K562 (cell line): Measurements from ENCODE around the gene ABCA13.

Experiments used
- EP300 ChIP-seq: IDR thresholded peaks from 2 replicates; pipeline ENCODE4 v1.6.1; 2012; ENCODE audit warnings: low read length, improper control_type of control experiment
- HNRNPK ChIP-seq: fragments of 200-400 bp; formaldehyde crosslinking; IDR thresholded peaks from one replicate; pipeline ENCODE4 v1.6.1; 2018; ENCODE audit warnings: mild to moderate bottlenecking, low read depth, low read length; ENCODE audit not compliant: poor library complexity, severe bottlenecking
- POLR2A ChIP-seq: fragments of 450-650 bp; conservative IDR thresholded peaks from 2 replicates; pipeline ENCODE4 v1.6.1; 2016
- POLR2AphosphoS5 ChIP-seq: IDR thresholded peaks from 2 replicates; pipeline ENCODE4 v1.6.1; 2011; ENCODE audit warnings: mild to moderate bottlenecking, low read depth, low read length, moderate library complexity; ENCODE audit not compliant: control insufficient read depth, insufficient read depth
- PURB ChIP-seq: sonication (generic); formaldehyde crosslinking; IDR thresholded peaks from 2 replicates; pipeline ENCODE4 v1.9.0; 2021; ENCODE audit warnings: low read depth, mild to moderate bottlenecking, missing genetic modification reagents
- SREBF1 ChIP-seq: fragments of 150-350 bp; IDR thresholded peaks from 2 replicates; pipeline ENCODE4 v1.6.1; 2014; ENCODE audit warnings: antibody characterized with exemption, low read depth, low read length, borderline replicate concordance
- ZNF274 ChIP-seq: IDR thresholded peaks from 2 replicates; pipeline ENCODE4 v1.6.1; 2011; ENCODE audit warnings: low read depth, mild to moderate bottlenecking, low read length, moderate library complexity, borderline replicate concordance
- TF ChIP-seq, protein P1 (sequence below), 3 experiments: IDR thresholded peaks in 2 of 3; conservative IDR thresholded peaks in 1 of 3; 2 replicates each; pipeline ENCODE4 v1.5.1; 2011 to 2012; ENCODE audit warnings: low read length in 3 of 3, mild to moderate bottlenecking in 3 of 3, control low read depth in 2 of 3, improper control_type of control experiment in 1 of 3, inconsistent platforms in 1 of 3, low read depth in 1 of 3, mixed read lengths in 1 of 3, moderate library complexity in 1 of 3; ENCODE audit not compliant: insufficient read depth in 2 of 3
- TF ChIP-seq, protein P2 (sequence below): sonication (generic); formaldehyde crosslinking; IDR thresholded peaks from 2 replicates; pipeline ENCODE4 v1.8.1; 2023; ENCODE audit warnings: missing genetic modification reagents, mild to moderate bottlenecking, borderline replicate concordance
- TF ChIP-seq, protein P3 (sequence below): fragments of 450-650 bp; IDR thresholded peaks from 2 replicates; pipeline ENCODE4 v1.6.1; 2018; ENCODE audit not compliant: partially characterized antibody
- TF ChIP-seq, protein P4 (sequence below): fragments of 450-650 bp; IDR thresholded peaks from 2 replicates; pipeline ENCODE4 v1.6.1; 2017; ENCODE audit warnings: antibody characterized with exemption

DNA sequence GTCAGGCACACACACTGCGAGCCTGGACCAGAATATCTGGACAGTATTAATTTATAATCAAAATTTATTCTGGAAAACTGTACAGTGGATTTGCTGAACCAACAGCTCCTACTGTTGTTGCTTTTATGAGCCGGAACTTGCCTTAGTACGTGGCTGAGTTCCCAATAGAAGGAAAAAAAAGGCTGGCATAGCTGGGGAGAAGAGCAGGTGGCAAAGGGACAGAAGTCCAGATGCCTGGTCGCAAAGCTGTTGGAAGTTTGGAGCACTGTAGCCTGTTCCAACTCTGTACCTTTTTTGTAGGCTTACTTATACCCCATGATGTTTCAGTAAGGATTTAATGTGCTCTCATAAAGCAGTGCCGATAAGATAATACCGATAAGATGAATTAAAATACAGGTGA is 333.8 kb downstream of the ABCA13 start:
- TF ChIP-seq, protein P1, sequence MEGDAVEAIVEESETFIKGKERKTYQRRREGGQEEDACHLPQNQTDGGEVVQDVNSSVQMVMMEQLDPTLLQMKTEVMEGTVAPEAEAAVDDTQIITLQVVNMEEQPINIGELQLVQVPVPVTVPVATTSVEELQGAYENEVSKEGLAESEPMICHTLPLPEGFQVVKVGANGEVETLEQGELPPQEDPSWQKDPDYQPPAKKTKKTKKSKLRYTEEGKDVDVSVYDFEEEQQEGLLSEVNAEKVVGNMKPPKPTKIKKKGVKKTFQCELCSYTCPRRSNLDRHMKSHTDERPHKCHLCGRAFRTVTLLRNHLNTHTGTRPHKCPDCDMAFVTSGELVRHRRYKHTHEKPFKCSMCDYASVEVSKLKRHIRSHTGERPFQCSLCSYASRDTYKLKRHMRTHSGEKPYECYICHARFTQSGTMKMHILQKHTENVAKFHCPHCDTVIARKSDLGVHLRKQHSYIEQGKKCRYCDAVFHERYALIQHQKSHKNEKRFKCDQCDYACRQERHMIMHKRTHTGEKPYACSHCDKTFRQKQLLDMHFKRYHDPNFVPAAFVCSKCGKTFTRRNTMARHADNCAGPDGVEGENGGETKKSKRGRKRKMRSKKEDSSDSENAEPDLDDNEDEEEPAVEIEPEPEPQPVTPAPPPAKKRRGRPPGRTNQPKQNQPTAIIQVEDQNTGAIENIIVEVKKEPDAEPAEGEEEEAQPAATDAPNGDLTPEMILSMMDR (IDR thresholded peaks at IDR 0.05 in 2 of 3, conservative IDR thresholded peaks at IDR 0.05 in 1 of 3; ENCODE audit: insufficient read depth in 2 of 3, low read depth in 1 of 3, low read length in 3 of 3) = no peak
- TF ChIP-seq, protein P2, sequence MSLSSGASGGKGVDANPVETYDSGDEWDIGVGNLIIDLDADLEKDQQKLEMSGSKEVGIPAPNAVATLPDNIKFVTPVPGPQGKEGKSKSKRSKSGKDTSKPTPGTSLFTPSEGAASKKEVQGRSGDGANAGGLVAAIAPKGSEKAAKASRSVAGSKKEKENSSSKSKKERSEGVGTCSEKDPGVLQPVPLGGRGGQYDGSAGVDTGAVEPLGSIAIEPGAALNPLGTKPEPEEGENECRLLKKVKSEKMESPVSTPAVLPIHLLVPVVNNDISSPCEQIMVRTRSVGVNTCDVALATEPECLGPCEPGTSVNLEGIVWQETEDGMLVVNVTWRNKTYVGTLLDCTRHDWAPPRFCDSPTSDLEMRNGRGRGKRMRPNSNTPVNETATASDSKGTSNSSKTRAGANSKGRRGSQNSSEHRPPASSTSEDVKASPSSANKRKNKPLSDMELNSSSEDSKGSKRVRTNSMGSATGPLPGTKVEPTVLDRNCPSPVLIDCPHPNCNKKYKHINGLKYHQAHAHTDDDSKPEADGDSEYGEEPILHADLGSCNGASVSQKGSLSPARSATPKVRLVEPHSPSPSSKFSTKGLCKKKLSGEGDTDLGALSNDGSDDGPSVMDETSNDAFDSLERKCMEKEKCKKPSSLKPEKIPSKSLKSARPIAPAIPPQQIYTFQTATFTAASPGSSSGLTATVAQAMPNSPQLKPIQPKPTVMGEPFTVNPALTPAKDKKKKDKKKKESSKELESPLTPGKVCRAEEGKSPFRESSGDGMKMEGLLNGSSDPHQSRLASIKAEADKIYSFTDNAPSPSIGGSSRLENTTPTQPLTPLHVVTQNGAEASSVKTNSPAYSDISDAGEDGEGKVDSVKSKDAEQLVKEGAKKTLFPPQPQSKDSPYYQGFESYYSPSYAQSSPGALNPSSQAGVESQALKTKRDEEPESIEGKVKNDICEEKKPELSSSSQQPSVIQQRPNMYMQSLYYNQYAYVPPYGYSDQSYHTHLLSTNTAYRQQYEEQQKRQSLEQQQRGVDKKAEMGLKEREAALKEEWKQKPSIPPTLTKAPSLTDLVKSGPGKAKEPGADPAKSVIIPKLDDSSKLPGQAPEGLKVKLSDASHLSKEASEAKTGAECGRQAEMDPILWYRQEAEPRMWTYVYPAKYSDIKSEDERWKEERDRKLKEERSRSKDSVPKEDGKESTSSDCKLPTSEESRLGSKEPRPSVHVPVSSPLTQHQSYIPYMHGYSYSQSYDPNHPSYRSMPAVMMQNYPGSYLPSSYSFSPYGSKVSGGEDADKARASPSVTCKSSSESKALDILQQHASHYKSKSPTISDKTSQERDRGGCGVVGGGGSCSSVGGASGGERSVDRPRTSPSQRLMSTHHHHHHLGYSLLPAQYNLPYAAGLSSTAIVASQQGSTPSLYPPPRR = no peak
- TF ChIP-seq PURB (no peak), EP300 (no peak), POLR2AphosphoS5 (no peak), POLR2A (no peak), SREBF1 (no peak), HNRNPK (no peak), ZNF274 (no peak)
- TF ChIP-seq, protein P3, sequence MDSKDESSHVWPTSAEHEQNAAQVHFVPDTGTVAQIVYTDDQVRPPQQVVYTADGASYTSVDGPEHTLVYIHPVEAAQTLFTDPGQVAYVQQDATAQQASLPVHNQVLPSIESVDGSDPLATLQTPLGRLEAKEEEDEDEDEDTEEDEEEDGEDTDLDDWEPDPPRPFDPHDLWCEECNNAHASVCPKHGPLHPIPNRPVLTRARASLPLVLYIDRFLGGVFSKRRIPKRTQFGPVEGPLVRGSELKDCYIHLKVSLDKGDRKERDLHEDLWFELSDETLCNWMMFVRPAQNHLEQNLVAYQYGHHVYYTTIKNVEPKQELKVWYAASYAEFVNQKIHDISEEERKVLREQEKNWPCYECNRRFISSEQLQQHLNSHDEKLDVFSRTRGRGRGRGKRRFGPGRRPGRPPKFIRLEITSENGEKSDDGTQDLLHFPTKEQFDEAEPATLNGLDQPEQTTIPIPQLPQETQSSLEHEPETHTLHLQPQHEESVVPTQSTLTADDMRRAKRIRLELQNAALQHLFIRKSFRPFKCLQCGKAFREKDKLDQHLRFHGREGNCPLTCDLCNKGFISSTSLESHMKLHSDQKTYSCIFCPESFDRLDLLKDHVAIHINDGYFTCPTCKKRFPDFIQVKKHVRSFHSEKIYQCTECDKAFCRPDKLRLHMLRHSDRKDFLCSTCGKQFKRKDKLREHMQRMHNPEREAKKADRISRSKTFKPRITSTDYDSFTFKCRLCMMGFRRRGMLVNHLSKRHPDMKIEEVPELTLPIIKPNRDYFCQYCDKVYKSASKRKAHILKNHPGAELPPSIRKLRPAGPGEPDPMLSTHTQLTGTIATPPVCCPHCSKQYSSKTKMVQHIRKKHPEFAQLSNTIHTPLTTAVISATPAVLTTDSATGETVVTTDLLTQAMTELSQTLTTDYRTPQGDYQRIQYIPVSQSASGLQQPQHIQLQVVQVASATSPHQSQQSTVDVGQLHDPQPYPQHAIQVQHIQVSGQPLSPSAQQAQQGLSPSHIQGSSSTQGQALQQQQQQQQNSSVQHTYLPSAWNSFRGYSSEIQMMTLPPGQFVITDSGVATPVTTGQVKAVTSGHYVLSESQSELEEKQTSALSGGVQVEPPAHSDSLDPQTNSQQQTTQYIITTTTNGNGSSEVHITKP = no peak
- TF ChIP-seq, protein P4, sequence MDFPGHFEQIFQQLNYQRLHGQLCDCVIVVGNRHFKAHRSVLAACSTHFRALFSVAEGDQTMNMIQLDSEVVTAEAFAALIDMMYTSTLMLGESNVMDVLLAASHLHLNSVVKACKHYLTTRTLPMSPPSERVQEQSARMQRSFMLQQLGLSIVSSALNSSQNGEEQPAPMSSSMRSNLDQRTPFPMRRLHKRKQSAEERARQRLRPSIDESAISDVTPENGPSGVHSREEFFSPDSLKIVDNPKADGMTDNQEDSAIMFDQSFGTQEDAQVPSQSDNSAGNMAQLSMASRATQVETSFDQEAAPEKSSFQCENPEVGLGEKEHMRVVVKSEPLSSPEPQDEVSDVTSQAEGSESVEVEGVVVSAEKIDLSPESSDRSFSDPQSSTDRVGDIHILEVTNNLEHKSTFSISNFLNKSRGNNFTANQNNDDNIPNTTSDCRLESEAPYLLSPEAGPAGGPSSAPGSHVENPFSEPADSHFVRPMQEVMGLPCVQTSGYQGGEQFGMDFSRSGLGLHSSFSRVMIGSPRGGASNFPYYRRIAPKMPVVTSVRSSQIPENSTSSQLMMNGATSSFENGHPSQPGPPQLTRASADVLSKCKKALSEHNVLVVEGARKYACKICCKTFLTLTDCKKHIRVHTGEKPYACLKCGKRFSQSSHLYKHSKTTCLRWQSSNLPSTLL = no peak
